B cell (primary cell): ENCODE measurements around the gene RASSF3. TPM values are rescaled to one million over a fixed set of nuclear protein-coding genes. Genes with fewer than 3 reads are reported as not detected.
A peak's percentile ranks its signal among the peaks of the same experiment; 100 is the strongest.

Experiments used
- ATAC-seq: fragments of 200-7000 bp; cut with Tn5 transposase; one replicate; pipeline ENCODE4 v1.10.0; 2021; ENCODE audit warnings: low read depth, mild to moderate bottlenecking, moderate number of reproducible peaks, moderate library complexity
- CTCF ChIA-PET: fragments of 350-600 bp; sonication (Branson Sonifier 250); formaldehyde crosslinking; loops from one replicate; lab custom pipeline; 2021; ENCODE audit warnings: antibody characterized with exemption, inconsistent platforms; lab: Charles Lee
- POLR2A ChIA-PET: fragments of 350-600 bp; sonication (Branson Sonifier 250); formaldehyde crosslinking; loops from one replicate; lab custom pipeline; 2021; ENCODE audit warnings: antibody characterized with exemption; lab: Charles Lee
- DNase-seq: peaks from one replicate; pipeline ENCODE4 v3.0.0; 2013
- H2AFZ ChIP-seq: 2 replicates; pipeline ENCODE4 v1.6.1; 2012; ENCODE audit warnings: mild to moderate bottlenecking, low read depth, low read length; ENCODE audit not compliant: insufficient read depth, poor library complexity, severe bottlenecking
- H3K27ac ChIP-seq, 2 donors: 1 replicate in 1 of 2; 2 replicates in 1 of 2; pipeline ENCODE4 v1.5.1; 2012 to 2013; ENCODE audit warnings: low read length in 2 of 2, mild to moderate bottlenecking in 2 of 2, moderate library complexity in 1 of 2
- H3K27me3 ChIP-seq, 4 experiments: fragments of 200-600 bp in 1 of 4; sonication (generic) in 1 of 4; replicated peaks in 1 of 4; 1 replicate in 2 of 4; 2 replicates in 2 of 4; pipeline versions ENCODE4 v1.6.1 to v1.7.0; 2013 to 2016; ENCODE audit warnings: low read length in 3 of 4, mild to moderate bottlenecking in 2 of 4, mixed read lengths in 1 of 4, moderate library complexity in 1 of 4; ENCODE audit not compliant: insufficient read depth in 4 of 4, control insufficient read depth in 3 of 4; ENCODE audit errors: control extremely low read depth in 1 of 4
- H3K36me3 ChIP-seq, 2 experiments: replicated peaks in 1 of 2; 1 replicate in 1 of 2; 2 replicates in 1 of 2; pipeline versions ENCODE4 v1.6.1 to v1.7.1; 2013; ENCODE audit warnings: low read length in 1 of 2; ENCODE audit not compliant: insufficient read depth in 2 of 2, control insufficient read depth in 1 of 2; ENCODE audit errors: control extremely low read depth in 1 of 2, extremely low read depth in 1 of 2
- H3K4me1 ChIP-seq, 2 donors: fragments of 200-600 bp in 1 of 2; sonication (generic) in 1 of 2; 1 replicate in 1 of 2; 2 replicates in 1 of 2; pipeline versions ENCODE4 v1.5.1 to v1.6.1; 2013 to 2017; ENCODE audit warnings: low read length in 2 of 2; ENCODE audit not compliant: control insufficient read depth in 2 of 2, insufficient read depth in 2 of 2
- H3K4me2 ChIP-seq: replicated peaks from 2 replicates; pipeline ENCODE3; 2012; ENCODE audit warnings: mild to moderate bottlenecking, low read depth, low read length; ENCODE audit not compliant: poor library complexity, severe bottlenecking
- H3K4me3 ChIP-seq, 5 experiments: fragments of 200-600 bp in 1 of 5; sonication (generic) in 1 of 5; 1 replicate in 3 of 5; 2 replicates in 2 of 5; pipeline versions ENCODE4 v1.5.1 to v1.7.0; 2011 to 2016; ENCODE audit warnings: low read length in 4 of 5, mild to moderate bottlenecking in 4 of 5, low read depth in 2 of 5, control low read depth in 1 of 5, moderate library complexity in 1 of 5; ENCODE audit not compliant: insufficient read depth in 1 of 5; ENCODE audit errors: control extremely low read depth in 1 of 5, extremely low read depth in 1 of 5
- H3K79me2 ChIP-seq: fragments of 200-600 bp; sonication (generic); one replicate; pipeline ENCODE4 v1.6.0; 2016; ENCODE audit warnings: low read length; ENCODE audit not compliant: control insufficient read depth, insufficient read depth
- H3K9ac ChIP-seq: fragments of 200-600 bp; sonication (generic); 2 replicates; pipeline ENCODE4 v1.6.1; 2017; ENCODE audit warnings: mild to moderate bottlenecking, low read length, moderate library complexity
- H3K9me3 ChIP-seq, 3 donors: one replicate each; pipeline versions ENCODE4 v1.6.1 to v1.7.1; 2013; ENCODE audit warnings: low read length in 2 of 3; ENCODE audit not compliant: control insufficient read depth in 2 of 3, insufficient read depth in 1 of 3; ENCODE audit errors: control extremely low read depth in 1 of 3
- H4K20me1 ChIP-seq: 2 replicates; pipeline ENCODE4 v1.6.0; 2012; ENCODE audit warnings: mild to moderate bottlenecking, low read length; ENCODE audit not compliant: insufficient read depth, control insufficient read depth, poor library complexity, severe bottlenecking
- H3K27ac Mint-ChIP-seq: one replicate; pipeline ENCODE4 v1.8.0; 2021; ENCODE audit warnings: mixed read lengths
- H3K27me3 Mint-ChIP-seq: one replicate; pipeline ENCODE4 v1.8.0; 2021; ENCODE audit warnings: mixed read lengths
- H3K4me1 Mint-ChIP-seq: one replicate; pipeline ENCODE4 v1.8.0; 2021; ENCODE audit warnings: mixed read lengths
- H3K4me3 Mint-ChIP-seq: one replicate; pipeline ENCODE4 v1.8.0; 2021; ENCODE audit warnings: mixed read lengths
- H3K9me3 Mint-ChIP-seq: one replicate; pipeline ENCODE4 v1.8.0; 2022; ENCODE audit warnings: mixed read lengths; ENCODE audit not compliant: insufficient read depth
- EZH2 ChIP-seq: IDR thresholded peaks from 2 replicates; pipeline ENCODE4 v1.6.1; 2012; ENCODE audit warnings: borderline replicate concordance, low read depth, mild to moderate bottlenecking, moderate library complexity, low read length; ENCODE audit not compliant: insufficient read depth, poor library complexity, severe bottlenecking
- WGBS: methylation state at CpG from one replicate; pipeline ENCODE4 v1.1.5; 2013; ENCODE audit warnings: missing lambda C conversion rate; ENCODE audit not compliant: insufficient coverage; 5-methylcytosine and 5-hydroxymethylcytosine counted together
- intact Hi-C: fragments of 100-400 bp; cut with micrococcal nuclease; formaldehyde crosslinking; loops from one replicate; pipeline ENCODE4 v1.10.0; 2022
- polyA plus RNA-seq: library from polyadenylated mRNA; depleted of rRNA; stranded (reverse); fragments of >200 nt; gene quantifications from 2 replicates; pipeline ENCODE4 v1.2.3, GENCODE V29; 2012
- total RNA-seq, 2 donors: library from RNA; stranded (reverse); fragments of 120-200 nt in 1 of 2; gene quantifications; 1 replicate in 1 of 2; 2 replicates in 1 of 2; pipeline versions ENCODE4 v1.2.3 to v1.2.4, GENCODE V29; 2013 to 2022
- TF ChIP-seq, protein P1 (sequence below): fragments of 200-600 bp; IDR thresholded peaks from one replicate; pipeline ENCODE4 v1.8.0; 2022; ENCODE audit warnings: antibody characterized with exemption, mild to moderate bottlenecking

Gene RASSF3
- total and polyA plus RNA-seq, 2 donors (not counting 1 experiment from before 2014, with no cell fraction given), result 25.8 to 104 TPM

GRCh38 chr12:64678835-64679234 lies 68.5 kb downstream of the RASSF3 start:
- Mint-ChIP-seq H3K4me1 (peaks cover 85% of the 10 kb centered on the region), H3K27me3 (no peaks in the 10 kb centered on the region), H3K27ac (peak overlapping the region; percentile 56), H3K4me3 (no peak overlapping the region), H3K9me3 (no peaks in the 10 kb centered on the region)
- Histone ChIP-seq H3K36me3 (no peaks in the 10 kb centered on the region), H3K27ac (peak overlapping the region; percentile 62 to 66), H3K4me1 (peaks cover 87 to 91% of the 10 kb centered on the region in 2 donors), H3K79me2 (peaks cover 97% of the 10 kb centered on the region), H2AFZ (no peak overlapping the region), H3K4me3 (no peak overlapping the region), H3K4me2 (peak overlapping the region; percentile 57), H4K20me1 (peaks cover 45% of the 10 kb centered on the region), H3K9me3 (no peaks in the 10 kb centered on the region), H3K27me3 (no peaks in the 10 kb centered on the region), H3K9ac (no peak overlapping the region)
- intact Hi-C loops, result loop anchor here (2.0 kb wide), 1 partner anchor 14 kb away; no protein-coding TSS in a partner anchor
- DNase-seq (no peak), ATAC-seq (no peak)
- ChIA-PET CTCF (interaction anchor here (0.7 to 3.7 kb wide), 5 partner anchors 9 to 68 kb away, joined by 3 to 16 read pairs (median 8); no protein-coding TSS in a partner anchor), POLR2A (interaction anchor here (0.5 to 0.9 kb wide), 4 partner anchors 9 to 12 kb away, joined by 3 to 5 read pairs (median 4); no protein-coding TSS in a partner anchor)
- TF ChIP-seq, protein P1, sequence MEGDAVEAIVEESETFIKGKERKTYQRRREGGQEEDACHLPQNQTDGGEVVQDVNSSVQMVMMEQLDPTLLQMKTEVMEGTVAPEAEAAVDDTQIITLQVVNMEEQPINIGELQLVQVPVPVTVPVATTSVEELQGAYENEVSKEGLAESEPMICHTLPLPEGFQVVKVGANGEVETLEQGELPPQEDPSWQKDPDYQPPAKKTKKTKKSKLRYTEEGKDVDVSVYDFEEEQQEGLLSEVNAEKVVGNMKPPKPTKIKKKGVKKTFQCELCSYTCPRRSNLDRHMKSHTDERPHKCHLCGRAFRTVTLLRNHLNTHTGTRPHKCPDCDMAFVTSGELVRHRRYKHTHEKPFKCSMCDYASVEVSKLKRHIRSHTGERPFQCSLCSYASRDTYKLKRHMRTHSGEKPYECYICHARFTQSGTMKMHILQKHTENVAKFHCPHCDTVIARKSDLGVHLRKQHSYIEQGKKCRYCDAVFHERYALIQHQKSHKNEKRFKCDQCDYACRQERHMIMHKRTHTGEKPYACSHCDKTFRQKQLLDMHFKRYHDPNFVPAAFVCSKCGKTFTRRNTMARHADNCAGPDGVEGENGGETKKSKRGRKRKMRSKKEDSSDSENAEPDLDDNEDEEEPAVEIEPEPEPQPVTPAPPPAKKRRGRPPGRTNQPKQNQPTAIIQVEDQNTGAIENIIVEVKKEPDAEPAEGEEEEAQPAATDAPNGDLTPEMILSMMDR, result no peak
- TF ChIP-seq EZH2, result no peak
- WGBS, result 100% methylated on average over 2 of the region's 5 CpGs

DNA sequence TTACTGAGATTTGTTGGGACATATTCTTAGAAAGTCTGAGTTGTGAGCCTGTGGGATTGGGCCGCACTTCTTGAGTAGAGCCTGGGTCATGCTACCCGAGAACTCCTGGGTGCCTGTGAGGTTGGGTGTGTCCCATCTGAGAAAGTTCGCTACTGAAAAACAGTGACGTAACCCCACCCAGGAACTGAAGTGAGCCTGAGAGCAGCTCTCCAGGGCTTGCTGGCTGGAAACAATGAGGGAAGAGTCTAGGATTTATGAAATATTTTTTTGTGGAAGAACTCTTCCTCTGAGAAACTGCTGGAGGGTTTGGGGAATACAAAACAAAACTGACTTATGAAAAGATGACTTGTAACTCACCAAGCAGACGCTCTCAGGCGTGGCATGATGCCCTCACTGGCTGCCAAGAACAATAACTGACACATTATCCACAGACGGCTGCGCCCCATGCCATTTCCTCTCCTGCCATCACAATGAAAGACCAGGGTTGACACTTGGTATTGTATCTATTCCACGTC lies 69.2 kb downstream of the RASSF3 start:
- Histone ChIP-seq H3K4me3 (peak overlapping the region in 1 of 5 experiments; percentile 26), H2AFZ (peak overlapping the region; percentile 35), H3K27me3 (no peaks in the 10 kb centered on the region), H4K20me1 (peaks cover 45% of the 10 kb centered on the region), H3K79me2 (peaks cover 97% of the 10 kb centered on the region), H3K9me3 (no peaks in the 10 kb centered on the region), H3K4me2 (peak overlapping the region; percentile 57), H3K27ac (peak overlapping the region; percentile 62 to 66), H3K36me3 (peaks cover 0 to 1% of the 10 kb centered on the region in 2 experiments), H3K9ac (peak overlapping the region; percentile 26), H3K4me1 (peaks cover 80 to 84% of the 10 kb centered on the region in 2 donors)
- DNase-seq (peak; percentile 63), ATAC-seq (peak; percentile 65)
- TF ChIP-seq EZH2, result no peak
- TF ChIP-seq, protein P1, result no peak
- peaks cover 80% of the 10 kb centered on the region for H3K4me1 Mint-ChIP-seq
- H3K27me3 Mint-ChIP-seq, result no peaks in the 10 kb centered on the region
- POLR2A ChIA-PET, result interaction anchor here (0.5 to 1.2 kb wide), 5 partner anchors 10 to 66 kb away, joined by 3 to 5 read pairs (median 3); no protein-coding TSS in a partner anchor
- CTCF ChIA-PET, result interaction anchor here (0.9 to 3.7 kb wide), 8 partner anchors 10 to 130 kb away, joined by 3 to 16 read pairs (median 4); no protein-coding TSS in a partner anchor
- H3K4me3 Mint-ChIP-seq, result peak overlapping the region; percentile 71
- H3K27ac Mint-ChIP-seq, result peak overlapping the region; percentile 89
- no peaks in the 10 kb centered on the region for H3K9me3 Mint-ChIP-seq
- intact Hi-C loops, result loop anchor here (2.0 kb wide), 1 partner anchor 15 kb away; no protein-coding TSS in a partner anchor
- WGBS, result 55% methylated on average over 9 of the region's 9 CpGs
